ENCODE results near the gene OVOL3.

DNA sequence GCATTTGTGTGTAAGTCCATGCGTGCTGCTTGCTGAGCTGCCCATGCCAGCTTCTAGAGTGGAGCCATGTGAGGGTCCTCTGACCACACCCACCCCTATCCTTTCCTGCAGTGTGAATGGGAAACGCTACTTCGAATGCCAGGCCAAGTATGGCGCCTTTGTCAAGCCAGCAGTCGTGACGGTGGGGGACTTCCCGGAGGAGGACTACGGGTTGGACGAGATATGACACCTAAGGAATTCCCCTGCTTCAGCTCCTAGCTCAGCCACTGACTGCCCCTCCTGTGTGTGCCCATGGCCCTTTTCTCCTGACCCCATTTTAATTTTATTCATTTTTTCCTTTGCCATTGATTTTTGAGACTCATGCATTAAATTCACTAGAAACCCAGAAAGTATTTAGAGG is 14.6 kb downstream of the OVOL3 start:
- TF ChIP-seq TAF1 (conservative IDR thresholded peaks at IDR 0.05) (no peak), CTCF (IDR thresholded peaks at IDR 0.05; ENCODE audit: low read depth, low read length, missing input control) (no peak), NR2F2 (IDR thresholded peaks at IDR 0.05) (no peak), YY1 (IDR thresholded peaks at IDR 0.05) (no peak), ATF3 (IDR thresholded peaks at IDR 0.05) (no peak), JUND (IDR thresholded peaks at IDR 0.05) (no peak), GABPA (IDR thresholded peaks at IDR 0.05 in 1 of 2, conservative IDR thresholded peaks at IDR 0.05 in 1 of 2) (no peak), RAD21 (IDR thresholded peaks at IDR 0.05) (no peak)
- TF ChIP-seq, protein P1, sequence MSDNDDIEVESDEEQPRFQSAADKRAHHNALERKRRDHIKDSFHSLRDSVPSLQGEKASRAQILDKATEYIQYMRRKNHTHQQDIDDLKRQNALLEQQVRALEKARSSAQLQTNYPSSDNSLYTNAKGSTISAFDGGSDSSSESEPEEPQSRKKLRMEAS (IDR thresholded peaks at IDR 0.05), result no peak
- TF ChIP-seq, protein P2, sequence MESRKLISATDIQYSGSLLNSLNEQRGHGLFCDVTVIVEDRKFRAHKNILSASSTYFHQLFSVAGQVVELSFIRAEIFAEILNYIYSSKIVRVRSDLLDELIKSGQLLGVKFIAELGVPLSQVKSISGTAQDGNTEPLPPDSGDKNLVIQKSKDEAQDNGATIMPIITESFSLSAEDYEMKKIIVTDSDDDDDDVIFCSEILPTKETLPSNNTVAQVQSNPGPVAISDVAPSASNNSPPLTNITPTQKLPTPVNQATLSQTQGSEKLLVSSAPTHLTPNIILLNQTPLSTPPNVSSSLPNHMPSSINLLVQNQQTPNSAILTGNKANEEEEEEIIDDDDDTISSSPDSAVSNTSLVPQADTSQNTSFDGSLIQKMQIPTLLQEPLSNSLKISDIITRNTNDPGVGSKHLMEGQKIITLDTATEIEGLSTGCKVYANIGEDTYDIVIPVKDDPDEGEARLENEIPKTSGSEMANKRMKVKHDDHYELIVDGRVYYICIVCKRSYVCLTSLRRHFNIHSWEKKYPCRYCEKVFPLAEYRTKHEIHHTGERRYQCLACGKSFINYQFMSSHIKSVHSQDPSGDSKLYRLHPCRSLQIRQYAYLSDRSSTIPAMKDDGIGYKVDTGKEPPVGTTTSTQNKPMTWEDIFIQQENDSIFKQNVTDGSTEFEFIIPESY (IDR thresholded peaks at IDR 0.05), result no peak
